ENCODE data around the gene PRIMA1. TPM values are rescaled to one million over a fixed set of nuclear protein-coding genes. Genes with fewer than 3 reads are reported as not detected.

Gene PRIMA1
- polyA plus RNA-seq, 1 of the 3 experiments (the other 2 are of a cell fraction): 0.18 TPM

- H3K79me2 ChIP-seq (ENCODE audit: insufficient read depth): no peaks in the 10 kb centered on the region
- H3K9me2 ChIP-seq: no peaks in the 10 kb centered on the region
- H3K9me3 ChIP-seq: no peaks in the 10 kb centered on the region
- CTCF ChIA-PET: interaction anchor here (1.1 kb wide), 1 partner anchor 201 kb away, joined by 3 read pairs; no protein-coding TSS in a partner anchor
- no peak overlapping the region for H3K9ac ChIP-seq
- no peak overlapping the region for H3K4me2 ChIP-seq
- H3K27ac ChIP-seq (ENCODE audit: low read depth in 2 of 2, low read length in 1 of 2): no peak overlapping the region
- H3K27me3 ChIP-seq (ENCODE audit: insufficient read depth): no peaks in the 10 kb centered on the region
- TF ChIP-seq MXI1 (IDR thresholded peaks at IDR 0.05; ENCODE audit: low read depth, low read length): no peak
- TF ChIP-seq FOXM1 (IDR thresholded peaks at IDR 0.05; ENCODE audit: low read depth): no peak
- TF ChIP-seq CTCF (IDR thresholded peaks at IDR 0.05): no peak
- no peak for TF ChIP-seq SIN3A (IDR thresholded peaks at IDR 0.05; ENCODE audit: borderline replicate concordance, low read depth, low read length)
- no peak for TF ChIP-seq RCOR1 (IDR thresholded peaks at IDR 0.05; ENCODE audit: low read length)
- no peak for TF ChIP-seq FOSL2 (IDR thresholded peaks at IDR 0.05; ENCODE audit: borderline replicate concordance, low read depth)
- TF ChIP-seq CHD2 (IDR thresholded peaks at IDR 0.05; ENCODE audit: low read length, partially characterized antibody): no peak
- TF ChIP-seq ELF1 (IDR thresholded peaks at IDR 0.05): no peak
- TF ChIP-seq PBX3 (IDR thresholded peaks at IDR 0.05): no peak
- TF ChIP-seq MEF2A (IDR thresholded peaks at IDR 0.05; ENCODE audit: borderline replicate concordance, low read depth): no peak
- TF ChIP-seq MAX (IDR thresholded peaks at IDR 0.05; ENCODE audit: low read depth): no peak
- no peak for TF ChIP-seq POLR2AphosphoS5 (IDR thresholded peaks at IDR 0.05; ENCODE audit: low read depth, low read length)
- H3F3A ChIP-seq (replicated peaks; ENCODE audit: insufficient read depth): no peaks in the 10 kb centered on the region
- H4K20me1 ChIP-seq (ENCODE audit: insufficient read depth): no peaks in the 10 kb centered on the region
- no peak for DNase-seq
- no peak overlapping the region for H3K4me3 ChIP-seq (ENCODE audit: low read depth in 2 of 2, low read length in 1 of 2)
- no peak overlapping the region for H2AFZ ChIP-seq (ENCODE audit: low read depth)
- H3K36me3 ChIP-seq (replicated peaks in 1 of 2; ENCODE audit: control insufficient read depth in 1 of 2, insufficient read depth in 2 of 2, low read length in 1 of 2): no peaks in the 10 kb centered on the region
- no peaks in the 10 kb centered on the region; a peak in 1 of 4 replicates for H3K4me1 ChIP-seq (ENCODE audit: control insufficient read depth in 1 of 2, insufficient read depth in 2 of 2, low read depth in 1 of 2, low read length in 1 of 2)
- WGBS (ENCODE audit: low lambda C conversion rate): 45% methylated on average over 15 of the region's 15 CpGs
- POLR2A ChIA-PET: no interaction called here
These were observed 82.7 kb downstream of the PRIMA1 start for GRCh38 chr14:93705513-93706156.

GRCh38 chr14:93703941-93704340, 84.3 kb downstream of the PRIMA1 start:
- Histone ChIP-seq H3K4me2 (no peak overlapping the region), H4K20me1 (ENCODE audit: insufficient read depth) (no peaks in the 10 kb centered on the region), H3K9me2 (no peaks in the 10 kb centered on the region), H3K9ac (no peak overlapping the region), H3K36me3 (replicated peaks in 1 of 2; ENCODE audit: control insufficient read depth in 1 of 2, insufficient read depth in 2 of 2, low read length in 1 of 2) (no peaks in the 10 kb centered on the region), H3K27ac (ENCODE audit: low read depth in 2 of 2, low read length in 1 of 2) (no peak overlapping the region), H3K79me2 (ENCODE audit: insufficient read depth) (no peaks in the 10 kb centered on the region), H2AFZ (ENCODE audit: low read depth) (no peak overlapping the region), H3F3A (replicated peaks; ENCODE audit: insufficient read depth) (no peaks in the 10 kb centered on the region), H3K27me3 (ENCODE audit: insufficient read depth) (no peaks in the 10 kb centered on the region), H3K9me3 (no peaks in the 10 kb centered on the region; the same call in 1 of the 2 replicates), H3K4me3 (ENCODE audit: low read depth in 2 of 2, low read length in 1 of 2) (no peak overlapping the region), H3K4me1 (ENCODE audit: control insufficient read depth in 1 of 2, insufficient read depth in 2 of 2, low read depth in 1 of 2, low read length in 1 of 2) (no peaks in the 10 kb centered on the region; a peak in 1 of 4 replicates)
- DNase-seq: no peak
- POLR2A ChIA-PET: no interaction called here
- CTCF ChIA-PET: interaction anchor here (1.7 kb wide), 1 partner anchor 11 kb away, joined by 5 read pairs; no protein-coding TSS in a partner anchor
- WGBS (ENCODE audit: low lambda C conversion rate): 50% methylated on average over 6 of the region's 6 CpGs
- TF ChIP-seq RXRA (IDR thresholded peaks at IDR 0.05; ENCODE audit: borderline replicate concordance, low read depth) (no peak), RAD21 (IDR thresholded peaks at IDR 0.05; ENCODE audit: low read length) (no peak), POLR2AphosphoS5 (IDR thresholded peaks at IDR 0.05; ENCODE audit: low read depth, low read length) (no peak), GABPA (IDR thresholded peaks at IDR 0.05; ENCODE audit: low read depth) (no peak), TAF1 (IDR thresholded peaks at IDR 0.05; ENCODE audit: borderline replicate concordance, low read depth, low read length) (no peak), CTCF (IDR thresholded peaks at IDR 0.05) (no peak), REST (IDR thresholded peaks at IDR 0.05; ENCODE audit: low read depth, low read length) (no peak)

Data from SK-N-SH (cell line).